Stimulated activated CD4-positive, alpha-beta T cell treated with anti-CD3 and anti-CD28 coated beads, Interleukin-1b, Interleukin-23, amount 100 ng/mL, for 1 hour (primary cell): Measurements from ENCODE around the gene GOLGA6D.
A peak's percentile ranks its signal among the peaks of the same experiment; 100 is the strongest.
"Not testable (repeated sequence)": the region's sequence is repeated elsewhere in the genome, so short reads cannot be mapped to it uniquely, and the experiment has no call there.

Source experiments
- DNase-seq, 2 donors: peaks; one replicate each; pipeline ENCODE4 v3.0.0-alpha.2; 2020; ENCODE audit warnings: low read depth in 2 of 2

Gene GOLGA6D, protein sequence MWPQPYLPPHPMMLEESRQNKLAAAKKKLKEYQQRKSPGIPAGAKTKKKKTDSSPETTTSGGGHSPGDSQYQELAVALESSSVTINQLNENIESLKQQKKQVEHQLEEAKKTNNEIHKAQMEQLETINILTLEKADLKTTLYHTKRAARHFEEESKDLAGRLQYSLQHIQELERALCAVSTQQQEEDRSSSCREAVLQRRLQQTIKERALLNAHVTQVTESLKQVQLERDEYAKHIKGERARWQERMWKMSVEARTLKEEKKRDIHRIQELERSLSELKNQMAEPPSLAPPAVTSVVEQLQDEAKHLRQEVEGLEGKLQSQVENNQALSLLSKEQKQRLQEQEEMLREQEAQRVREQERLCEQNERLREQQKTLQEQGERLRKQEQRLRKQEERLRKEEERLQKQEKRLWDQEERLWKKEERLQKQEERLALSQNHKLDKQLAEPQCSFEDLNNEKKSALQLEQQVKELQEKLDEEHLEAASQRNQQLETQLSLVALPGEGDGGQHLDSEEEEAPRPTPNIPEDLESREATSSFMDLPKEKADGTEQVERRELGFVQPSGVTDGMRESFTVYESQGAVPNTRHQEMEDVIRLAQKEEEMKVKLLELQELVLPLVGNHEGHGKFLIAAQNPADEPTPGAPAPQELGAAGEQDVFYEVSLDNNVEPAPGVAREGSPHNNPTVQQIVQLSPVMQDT

DNA sequence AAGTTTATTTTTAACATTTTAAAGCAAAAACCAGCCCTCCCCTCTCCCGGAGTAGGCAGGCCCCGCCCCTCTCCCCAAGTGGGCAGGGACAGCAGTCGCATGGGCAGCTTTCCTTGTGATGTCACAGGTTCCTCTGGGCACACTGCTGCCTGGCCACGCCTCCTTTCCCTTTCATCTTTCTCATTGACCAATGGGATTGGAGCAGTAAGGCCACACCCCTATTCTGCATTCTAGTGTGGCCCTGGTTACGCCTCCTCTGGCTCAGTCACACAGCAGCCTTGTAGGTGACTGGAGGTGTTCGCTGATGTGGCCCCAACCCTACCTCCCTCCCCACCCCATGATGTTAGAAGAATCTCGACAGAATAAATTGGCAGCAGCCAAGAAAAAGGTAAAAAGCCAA is at the start of gene GOLGA6D:
TSS of gene GOLGA6D (plus strand) at position 264 of the 400 bp plus-strand sequence. CDS start at position 305, 41 bp downstream.
- not testable (repeated sequence) for DNase-seq

- no peak for DNase-seq
These were observed 49.0 kb upstream of the GOLGA6D start for GRCh38 chr15:75233504-75234190.

DNA sequence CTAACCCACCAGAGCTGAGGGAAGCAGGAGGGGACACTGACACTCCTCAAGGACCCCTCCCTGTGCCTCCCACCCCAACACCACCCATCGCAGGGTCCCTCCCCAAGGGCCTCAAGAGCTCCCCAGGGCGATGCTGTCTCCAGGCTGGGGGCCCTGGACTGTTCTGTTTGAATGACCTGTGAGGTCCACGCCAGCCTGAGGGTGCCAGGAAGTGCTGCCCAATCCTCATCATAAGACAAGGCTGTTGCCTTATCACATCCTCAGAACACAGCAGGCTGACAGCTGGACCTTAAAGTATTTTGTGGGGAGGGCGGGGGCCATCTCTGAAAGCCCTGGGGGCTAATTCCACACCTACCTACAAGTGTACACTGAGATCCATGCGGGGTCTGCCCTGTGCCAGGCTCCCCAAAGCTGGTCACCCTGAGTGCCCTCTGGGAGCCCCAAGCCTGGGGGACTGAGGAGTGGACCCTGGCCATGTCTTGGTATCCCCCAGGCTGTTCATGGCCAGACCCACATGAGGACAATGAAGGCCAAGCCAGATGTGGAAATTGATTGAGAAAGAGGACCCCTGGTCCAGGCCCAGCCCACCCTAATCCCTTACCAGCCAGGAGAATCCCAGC is 48.3 kb upstream of the GOLGA6D start:
- no peak for DNase-seq

GRCh38 chr15:75235051-75235673 is 47.5 kb upstream of the GOLGA6D start:
- no peak for DNase-seq

- no peak for DNase-seq
These were observed 46.6 kb upstream of the GOLGA6D start for GRCh38 chr15:75235760-75236729.

- no peak for DNase-seq
These were observed 45.2 kb upstream of the GOLGA6D start for GRCh38 chr15:75237316-75237982.

GRCh38 chr15:75238150-75238549 is 44.5 kb upstream of the GOLGA6D start:
- no peak for DNase-seq

DNA sequence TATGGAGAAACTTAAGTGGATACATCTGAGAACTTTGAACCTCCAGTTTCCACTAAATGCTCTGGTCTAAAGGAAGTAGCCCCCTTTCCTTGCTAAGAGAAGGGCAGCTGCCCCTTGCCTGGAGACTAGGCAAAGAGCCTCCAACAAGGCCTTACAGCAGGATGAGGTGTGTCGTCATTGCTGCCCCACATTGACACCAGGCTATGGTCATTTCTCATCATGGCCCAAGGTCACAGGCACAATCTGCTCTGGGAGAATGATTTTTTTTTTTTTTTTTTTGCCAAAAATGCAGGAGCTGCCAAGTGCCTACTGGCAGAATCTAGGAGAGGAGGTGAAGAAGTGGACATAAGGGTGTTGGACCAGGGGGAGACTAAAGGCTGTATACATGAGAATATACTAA is 36.9 kb upstream of the GOLGA6D start:
- not testable (repeated sequence) for DNase-seq

- DNase-seq, result not testable (repeated sequence)
These were observed 33.6 kb upstream of the GOLGA6D start for GRCh38 chr15:75248991-75249390.

DNA sequence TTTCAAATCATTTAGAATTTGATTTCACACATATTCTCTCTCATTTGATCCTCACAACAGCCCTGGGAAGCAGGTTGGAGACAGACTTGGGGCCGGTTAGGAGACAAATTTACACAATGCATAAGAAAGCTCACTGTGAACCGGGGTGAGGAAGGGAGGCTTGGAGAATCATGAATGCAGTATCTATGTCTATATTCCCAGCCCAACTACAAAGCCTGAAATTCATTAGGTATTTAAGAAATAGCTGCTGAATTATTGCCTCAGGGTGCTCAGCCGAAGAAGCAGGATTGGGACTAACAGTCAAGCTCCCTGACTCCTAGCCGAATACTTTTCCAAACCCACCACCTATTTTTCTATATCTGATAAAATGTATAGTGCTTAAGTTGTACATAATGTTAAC is 32.9 kb upstream of the GOLGA6D start:
- no peak for DNase-seq

DNA sequence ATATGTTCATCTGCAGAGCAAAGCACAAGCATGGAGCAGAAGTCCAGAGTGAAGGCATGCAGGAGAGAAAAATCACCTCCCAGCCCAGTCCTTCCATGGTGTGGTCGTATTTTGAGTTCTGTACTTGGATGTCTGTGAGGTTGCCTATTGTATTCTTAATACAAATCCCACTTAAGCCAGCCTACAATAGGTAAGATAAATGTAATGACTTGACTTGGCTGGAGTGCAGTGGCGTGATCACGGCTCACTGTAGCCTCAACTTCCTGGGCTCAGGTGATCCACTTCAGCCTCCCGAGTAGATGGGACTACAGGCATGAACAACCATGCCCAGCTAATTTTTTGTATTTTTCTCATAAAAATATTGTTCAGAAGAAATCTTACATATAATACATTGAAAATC is 31.3 kb upstream of the GOLGA6D start:
- DNase-seq, result not testable (repeated sequence)

- DNase-seq, result not testable (repeated sequence)
These were observed 30.4 kb upstream of the GOLGA6D start for GRCh38 chr15:75252285-75252684.

DNA sequence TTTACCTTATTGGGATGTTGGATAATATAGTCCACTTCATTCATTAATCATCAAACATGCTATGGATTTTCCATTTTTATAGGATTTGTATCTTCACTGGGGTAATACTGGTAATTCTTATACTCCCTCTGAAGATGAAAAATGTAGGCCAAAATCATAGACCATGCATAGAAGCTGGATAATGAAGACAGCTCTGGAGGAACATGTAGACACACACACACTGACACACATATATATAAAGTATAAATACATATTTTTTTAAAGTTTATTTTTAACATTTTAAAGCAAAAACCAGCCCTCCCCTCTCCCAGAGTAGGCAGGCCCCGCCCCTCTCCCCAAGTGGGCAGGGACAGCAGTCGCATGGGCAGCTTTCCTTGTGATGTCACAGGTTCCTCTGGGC is 24.6 kb upstream of the GOLGA6D start, which contains the start of gene GOLGA6C:
TSS of gene GOLGA6C (plus strand) at position 301 of the 400 bp plus-strand sequence. CDS start 265 bp downstream, outside the sequence.
- DNase-seq, result not testable (repeated sequence)

DNA sequence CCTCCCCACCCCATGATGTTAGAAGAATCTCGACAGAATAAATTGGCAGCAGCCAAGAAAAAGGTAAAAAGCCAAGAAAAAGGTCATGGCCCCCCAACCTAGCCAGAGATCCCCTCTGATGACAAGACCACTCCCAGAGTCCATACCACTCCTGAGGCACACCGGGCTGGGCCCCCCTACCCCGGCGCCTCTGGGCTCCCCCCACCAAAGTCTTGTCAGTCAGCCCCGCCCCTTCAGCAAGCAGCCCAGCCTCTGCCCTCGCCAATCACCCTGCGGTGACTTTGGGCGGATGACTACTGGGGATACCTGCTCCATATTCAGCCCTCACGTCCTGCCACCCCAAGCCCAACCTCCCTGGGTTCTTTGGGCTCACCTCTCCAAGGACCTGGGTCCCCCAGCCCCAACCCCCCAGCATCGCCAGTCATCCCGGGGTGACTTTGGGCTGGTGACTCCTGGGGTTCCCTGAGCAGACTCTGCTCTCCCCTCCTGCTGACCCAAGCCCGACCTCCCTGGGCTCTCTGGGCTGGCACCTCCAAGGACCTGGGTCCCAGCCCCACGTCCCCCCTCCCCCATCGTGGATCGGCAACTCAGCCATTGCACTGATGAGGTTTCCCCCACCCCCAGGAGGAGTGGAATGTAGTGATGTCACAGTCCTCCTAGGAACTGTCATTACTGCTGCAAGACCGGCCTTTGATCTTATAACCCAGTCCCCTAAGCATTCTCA is 23.9 kb upstream of the GOLGA6D start:
- not testable (repeated sequence) for DNase-seq

GRCh38 chr15:75259873-75260272 is 22.8 kb upstream of the GOLGA6D start:
- not testable (repeated sequence) for DNase-seq

DNA sequence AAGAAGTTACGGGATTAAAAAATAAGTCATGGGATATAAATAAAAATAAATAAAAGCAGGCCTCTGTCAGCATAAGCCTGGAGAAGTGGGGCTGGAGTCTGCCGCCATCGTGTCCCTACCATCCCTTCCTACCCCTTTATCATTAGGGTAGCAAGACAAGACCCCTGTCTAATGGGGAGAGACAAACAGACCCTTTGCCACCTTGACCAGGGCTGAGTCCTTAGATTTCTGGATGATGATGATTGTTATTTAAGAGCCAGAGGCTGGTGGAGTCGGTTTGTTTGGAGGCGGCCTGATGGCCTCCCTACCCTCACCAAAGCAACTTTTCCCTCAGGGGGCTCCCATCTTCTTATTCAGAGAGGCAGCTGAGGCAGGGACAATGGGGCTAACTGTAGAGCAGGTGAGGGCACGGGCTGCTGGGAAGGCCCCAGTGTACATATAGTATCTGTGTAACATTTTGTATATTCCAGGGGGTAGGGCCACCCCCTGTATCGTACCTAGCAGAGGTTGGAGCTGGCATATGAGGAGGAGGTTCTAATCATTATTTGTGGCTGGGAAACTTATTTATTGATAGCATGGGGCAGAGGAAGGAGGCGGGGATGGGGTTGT is 8.8 kb upstream of the GOLGA6D start:
- not testable (repeated sequence) for DNase-seq

- DNase-seq, result peak in 1 of 2 donors; percentile 50
These were observed 8.0 kb upstream of the GOLGA6D start for GRCh38 chr15:75274509-75275107.

DNA sequence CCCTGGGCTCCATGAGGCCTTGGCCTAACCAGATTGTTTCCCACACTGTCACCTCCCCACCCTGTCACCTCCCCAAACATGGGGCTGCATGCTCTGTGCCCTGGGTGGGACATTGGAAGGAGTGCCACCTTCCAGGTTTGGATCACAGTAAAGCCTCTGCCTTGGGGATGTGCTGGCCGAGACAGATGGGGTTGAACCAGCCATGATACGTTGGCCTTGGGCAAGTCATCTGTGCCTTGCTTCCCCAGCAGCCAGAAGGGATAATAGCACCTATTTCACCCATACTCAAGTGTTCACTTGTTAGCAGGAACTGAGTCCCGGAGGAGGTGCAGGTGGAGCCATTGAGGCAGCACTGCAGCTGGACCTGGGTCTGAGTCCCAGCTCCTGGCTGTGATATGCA is 7.0 kb upstream of the GOLGA6D start:
- DNase-seq, result not testable (repeated sequence)
